Neural progenitor cell (in vitro differentiated cells): ENCODE measurements around the gene RBM45. TPM values are rescaled to one million over a fixed set of nuclear protein-coding genes. Genes with fewer than 3 reads are reported as not detected.

Experiments
- DNase-seq: peaks from one replicate; pipeline ENCODE4 v3.0.0-alpha.2; 2016; ENCODE audit warnings: low spot score
- H2AFZ ChIP-seq: fragments of 200-600 bp; sonication (generic); replicated peaks from 2 replicates; pipeline ENCODE4 v1.6.1; 2016; ENCODE audit warnings: antibody characterized with exemption
- H3F3A ChIP-seq: fragments of 200-600 bp; sonication (generic); 2 replicates; pipeline ENCODE4 v1.6.1; 2016; ENCODE audit warnings: antibody characterized with exemption, low read depth
- H3K27ac ChIP-seq: fragments of 200-600 bp; sonication (generic); 2 replicates; pipeline ENCODE4 v1.5.1; 2016; ENCODE audit warnings: mild to moderate bottlenecking
- H3K27me3 ChIP-seq: fragments of 200-600 bp; sonication (generic); 2 replicates; pipeline ENCODE4 v1.6.1; 2016; ENCODE audit warnings: mild to moderate bottlenecking, moderate library complexity
- H3K36me3 ChIP-seq: fragments of 200-600 bp; sonication (generic); 2 replicates; pipeline ENCODE4 v1.5.1; 2016
- H3K4me1 ChIP-seq: fragments of 200-600 bp; sonication (generic); 2 replicates; pipeline ENCODE4 v1.6.1; 2016; ENCODE audit warnings: mixed run types
- H3K4me2 ChIP-seq: fragments of 200-600 bp; sonication (generic); 2 replicates; pipeline ENCODE4 v1.6.1; 2016
- H3K4me3 ChIP-seq: fragments of 200-600 bp; sonication (generic); 2 replicates; pipeline ENCODE4 v1.5.1; 2016
- H3K79me2 ChIP-seq: fragments of 200-600 bp; sonication (generic); 2 replicates; pipeline ENCODE4 v1.6.1; 2016; ENCODE audit warnings: low read depth
- H3K9ac ChIP-seq: fragments of 200-600 bp; sonication (generic); 2 replicates; pipeline ENCODE4 v1.6.1; 2016
- H3K9me3 ChIP-seq: fragments of 200-600 bp; sonication (generic); 2 replicates; pipeline ENCODE4 v1.5.1; 2016; ENCODE audit warnings: low read depth
- H4K20me1 ChIP-seq: fragments of 200-600 bp; sonication (generic); 2 replicates; pipeline ENCODE4 v1.6.1; 2016; ENCODE audit warnings: low read depth
- H3K27ac Mint-ChIP-seq: 3 replicates; pipeline ENCODE4 v1.8.0; 2021; ENCODE audit warnings: mixed read lengths
- H3K27me3 Mint-ChIP-seq: 2 replicates; pipeline ENCODE4 v1.8.0; 2022; ENCODE audit warnings: low read depth, mild to moderate bottlenecking, inconsistent platforms, moderate library complexity, mixed read lengths; ENCODE audit not compliant: insufficient read depth
- H3K36me3 Mint-ChIP-seq: 3 replicates; pipeline ENCODE4 v1.8.0; 2021; ENCODE audit warnings: mixed read lengths
- H3K4me1 Mint-ChIP-seq: 3 replicates; pipeline ENCODE4 v1.8.0; 2021; ENCODE audit warnings: mixed read lengths
- H3K4me3 Mint-ChIP-seq: 3 replicates; pipeline ENCODE4 v1.8.0; 2021; ENCODE audit warnings: mild to moderate bottlenecking, moderate library complexity, mixed read lengths
- H3K9me3 Mint-ChIP-seq: 3 replicates; pipeline ENCODE4 v1.8.0; 2020; ENCODE audit warnings: mixed read lengths
- EZH2 ChIP-seq: fragments of 200-600 bp; sonication (generic); IDR thresholded peaks from 2 replicates; pipeline ENCODE4 v1.6.1; 2017; ENCODE audit warnings: antibody characterized with exemption, mild to moderate bottlenecking, moderate library complexity
- EZH2phosphoT487 ChIP-seq: fragments of 200-600 bp; sonication (generic); IDR thresholded peaks from 2 replicates; pipeline ENCODE4 v1.6.1; 2017; ENCODE audit warnings: antibody characterized with exemption
- total RNA-seq: library from RNA; depleted of rRNA; stranded (reverse); fragments of >200 nt; gene quantifications from 2 replicates; pipeline ENCODE4 v1.2.3, GENCODE V29; 2015; ENCODE audit warnings: low replicate concordance
- TF ChIP-seq, protein P1 (sequence below): fragments of 200-600 bp; sonication (generic); IDR thresholded peaks from 2 replicates; pipeline ENCODE4 v1.5.1; 2017; ENCODE audit warnings: antibody characterized with exemption, mild to moderate bottlenecking

RBM45 gene
- total RNA-seq, 1 donor from 2014 or later = 23.0 TPM

- Histone ChIP-seq H3K9me3 (no peaks in the 10 kb centered on the region), H3K27ac (no peak overlapping the region), H4K20me1 (no peaks in the 10 kb centered on the region), H3K4me1 (peaks cover 5% of the 10 kb centered on the region), H2AFZ (no peak overlapping the region), H3K9ac (no peak overlapping the region), H3F3A (peaks cover 5% of the 10 kb centered on the region), H3K27me3 (no peaks in the 10 kb centered on the region), H3K4me3 (no peak overlapping the region), H3K36me3 (no peaks in the 10 kb centered on the region), H3K4me2 (no peak overlapping the region), H3K79me2 (peaks cover 5% of the 10 kb centered on the region)
- Mint-ChIP-seq H3K36me3 (no peaks in the 10 kb centered on the region), H3K4me1 (peaks cover 11% of the 10 kb centered on the region), H3K27me3 (peaks cover 6% of the 10 kb centered on the region), H3K9me3 (no peaks in the 10 kb centered on the region), H3K4me3 (no peak overlapping the region), H3K27ac (no peak overlapping the region)
- no peak for TF ChIP-seq EZH2phosphoT487
- no peak for DNase-seq
These were observed 1.6 kb upstream of the RBM45 start for GRCh38 chr2:178110681-178111080.

DNA sequence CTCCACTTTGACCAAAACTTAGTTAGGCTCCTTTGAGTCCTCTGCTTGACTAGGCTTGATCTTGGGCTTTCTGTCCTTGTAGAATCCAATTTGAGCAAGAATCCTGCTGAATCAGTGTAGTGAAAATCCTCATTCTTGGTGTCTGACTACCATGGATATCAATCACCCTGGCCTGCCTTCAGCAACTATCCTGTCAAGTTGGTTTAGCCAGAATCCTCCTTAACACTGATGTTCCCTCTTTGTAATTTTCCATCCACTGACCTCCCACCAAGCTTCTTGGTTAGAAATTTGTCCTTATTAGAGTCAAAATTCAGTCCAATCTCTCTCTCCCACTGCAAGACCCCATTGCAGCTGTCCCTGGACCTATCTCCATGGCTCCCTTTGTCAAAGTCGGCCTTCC is 494 bp upstream of the RBM45 start:
- Histone ChIP-seq H3K36me3 (no peaks in the 10 kb centered on the region), H3F3A (peaks cover 5% of the 10 kb centered on the region), H3K4me2 (no peak overlapping the region), H3K9ac (no peak overlapping the region), H2AFZ (peak overlapping the region; percentile 53), H3K4me1 (peaks cover 5% of the 10 kb centered on the region), H3K79me2 (peaks cover 5% of the 10 kb centered on the region), H3K27ac (no peak overlapping the region), H3K27me3 (no peaks in the 10 kb centered on the region), H3K4me3 (no peak overlapping the region), H4K20me1 (no peaks in the 10 kb centered on the region), H3K9me3 (no peaks in the 10 kb centered on the region)
- H3K27ac Mint-ChIP-seq = no peak overlapping the region
- H3K4me1 Mint-ChIP-seq = peaks cover 11% of the 10 kb centered on the region
- peak overlapping the region; percentile 94 for H3K4me3 Mint-ChIP-seq
- no peaks in the 10 kb centered on the region for H3K9me3 Mint-ChIP-seq
- TF ChIP-seq EZH2 = no peak
- TF ChIP-seq EZH2phosphoT487 = no peak
- TF ChIP-seq, protein P1, sequence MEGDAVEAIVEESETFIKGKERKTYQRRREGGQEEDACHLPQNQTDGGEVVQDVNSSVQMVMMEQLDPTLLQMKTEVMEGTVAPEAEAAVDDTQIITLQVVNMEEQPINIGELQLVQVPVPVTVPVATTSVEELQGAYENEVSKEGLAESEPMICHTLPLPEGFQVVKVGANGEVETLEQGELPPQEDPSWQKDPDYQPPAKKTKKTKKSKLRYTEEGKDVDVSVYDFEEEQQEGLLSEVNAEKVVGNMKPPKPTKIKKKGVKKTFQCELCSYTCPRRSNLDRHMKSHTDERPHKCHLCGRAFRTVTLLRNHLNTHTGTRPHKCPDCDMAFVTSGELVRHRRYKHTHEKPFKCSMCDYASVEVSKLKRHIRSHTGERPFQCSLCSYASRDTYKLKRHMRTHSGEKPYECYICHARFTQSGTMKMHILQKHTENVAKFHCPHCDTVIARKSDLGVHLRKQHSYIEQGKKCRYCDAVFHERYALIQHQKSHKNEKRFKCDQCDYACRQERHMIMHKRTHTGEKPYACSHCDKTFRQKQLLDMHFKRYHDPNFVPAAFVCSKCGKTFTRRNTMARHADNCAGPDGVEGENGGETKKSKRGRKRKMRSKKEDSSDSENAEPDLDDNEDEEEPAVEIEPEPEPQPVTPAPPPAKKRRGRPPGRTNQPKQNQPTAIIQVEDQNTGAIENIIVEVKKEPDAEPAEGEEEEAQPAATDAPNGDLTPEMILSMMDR = no peak
- H3K27me3 Mint-ChIP-seq = peaks cover 6% of the 10 kb centered on the region
- no peaks in the 10 kb centered on the region for H3K36me3 Mint-ChIP-seq
- DNase-seq = no peak

DNA sequence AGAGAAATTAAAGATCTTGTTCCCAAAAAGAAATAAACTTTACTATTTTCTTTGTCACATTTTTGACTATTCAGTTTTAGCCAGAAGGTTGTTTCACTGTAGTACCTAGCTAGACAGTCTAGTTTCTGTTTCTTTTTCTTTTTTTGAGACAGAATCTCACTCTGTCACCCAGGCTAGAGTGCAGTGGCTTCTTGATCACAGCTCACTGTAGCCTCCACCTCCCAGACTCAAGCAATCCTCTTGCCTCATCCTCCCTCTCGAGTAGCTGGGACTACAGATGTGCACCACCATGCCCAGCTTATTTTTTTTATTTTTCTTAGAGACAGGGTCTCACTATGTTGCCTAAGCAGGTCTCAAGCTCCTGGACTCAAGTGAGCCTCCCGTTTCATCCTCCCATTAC is 2.2 kb downstream of the RBM45 start:
- H3K4me2 ChIP-seq = no peak overlapping the region
- no peak for DNase-seq
- no peak for TF ChIP-seq EZH2
- TF ChIP-seq, protein P1 = no peak
- no peak for TF ChIP-seq EZH2phosphoT487
- H3K27ac ChIP-seq = no peak overlapping the region
- H3K9me3 Mint-ChIP-seq = no peaks in the 10 kb centered on the region
- no peak overlapping the region for H2AFZ ChIP-seq
- peaks cover 5% of the 10 kb centered on the region for H3K79me2 ChIP-seq
- H3K9me3 ChIP-seq = no peaks in the 10 kb centered on the region
- peaks cover 5% of the 10 kb centered on the region for H3K4me1 ChIP-seq
- H3K36me3 ChIP-seq = no peaks in the 10 kb centered on the region
- peaks cover 11% of the 10 kb centered on the region for H3K4me1 Mint-ChIP-seq
- no peak overlapping the region for H3K4me3 ChIP-seq
- peaks cover 8% of the 10 kb centered on the region for H3K27me3 Mint-ChIP-seq
- peaks cover 5% of the 10 kb centered on the region for H3F3A ChIP-seq
- H3K9ac ChIP-seq = no peak overlapping the region
- H3K36me3 Mint-ChIP-seq = no peaks in the 10 kb centered on the region
- no peaks in the 10 kb centered on the region for H3K27me3 ChIP-seq
- H3K27ac Mint-ChIP-seq = no peak overlapping the region
- H3K4me3 Mint-ChIP-seq = peak overlapping the region; percentile 59
- H4K20me1 ChIP-seq = no peaks in the 10 kb centered on the region

GRCh38 chr2:178115271-178115670 is 3.0 kb downstream of the RBM45 start:
- no peaks in the 10 kb centered on the region for H3K9me3 ChIP-seq
- H3K9ac ChIP-seq = no peak overlapping the region
- H3K4me2 ChIP-seq = no peak overlapping the region
- TF ChIP-seq EZH2phosphoT487 (no peak), EZH2 (no peak)
- TF ChIP-seq, protein P1 = no peak
- H3K4me3 ChIP-seq = no peak overlapping the region
- Mint-ChIP-seq H3K9me3 (no peaks in the 10 kb centered on the region), H3K27me3 (peaks cover 8% of the 10 kb centered on the region), H3K4me3 (no peak overlapping the region), H3K27ac (no peak overlapping the region), H3K36me3 (no peaks in the 10 kb centered on the region), H3K4me1 (peaks cover 11% of the 10 kb centered on the region)
- H3K4me1 ChIP-seq = peaks cover 5% of the 10 kb centered on the region
- H3K36me3 ChIP-seq = no peaks in the 10 kb centered on the region
- peaks cover 5% of the 10 kb centered on the region for H3F3A ChIP-seq
- H4K20me1 ChIP-seq = no peaks in the 10 kb centered on the region
- no peak overlapping the region for H2AFZ ChIP-seq
- H3K27me3 ChIP-seq = no peaks in the 10 kb centered on the region
- H3K27ac ChIP-seq = no peak overlapping the region
- no peak for DNase-seq
- peaks cover 5% of the 10 kb centered on the region for H3K79me2 ChIP-seq
